NCI-H2029 treated with DMSO at 0.1 percent for 48 hours (cell line): Measurements from ENCODE around the gene PHKB.
"Not testable (repeated sequence)": the region's sequence is repeated elsewhere in the genome, so short reads cannot be mapped to it uniquely, and the experiment has no call there.

Experiments used
- DNase-seq: peaks from one replicate; lab custom pipeline; 2025; lab: John Stamatoyannopoulos, UW

PHKB gene

GRCh38 chr16:47506800-47507199 lies 45.7 kb downstream of the PHKB start:
- DNase-seq = no peak

- DNase-seq = no peak
Observed at GRCh38 chr16:47507701-47508100, 46.6 kb downstream of the PHKB start.

GRCh38 chr16:47511882-47512281 lies 50.8 kb downstream of the PHKB start:
- no peak for DNase-seq

GRCh38 chr16:47519037-47519436 lies 57.9 kb downstream of the PHKB start:
- DNase-seq = no peak

- no peak for DNase-seq
Observed at GRCh38 chr16:47519546-47519945, 58.4 kb downstream of the PHKB start.

GRCh38 chr16:47519996-47520679 lies 59.0 kb downstream of the PHKB start:
- DNase-seq = no peak

GRCh38 chr16:47523342-47524006 lies 62.3 kb downstream of the PHKB start:
- no peak for DNase-seq

GRCh38 chr16:47524007-47524405 lies 62.9 kb downstream of the PHKB start:
- no peak for DNase-seq

- no peak for DNase-seq
Observed at GRCh38 chr16:47528431-47528830, 67.3 kb downstream of the PHKB start.

- DNase-seq = no peak
Observed at GRCh38 chr16:47533744-47534292, 72.7 kb downstream of the PHKB start.

GRCh38 chr16:47538472-47538871 lies 77.3 kb downstream of the PHKB start:
- no peak for DNase-seq

GRCh38 chr16:47539707-47540670 lies 78.9 kb downstream of the PHKB start:
- DNase-seq = not testable (repeated sequence)

GRCh38 chr16:47541135-47541534 lies 80.0 kb downstream of the PHKB start:
- DNase-seq = not testable (repeated sequence)

GRCh38 chr16:47544255-47544654 lies 83.1 kb downstream of the PHKB start:
- DNase-seq = not testable (repeated sequence)

GRCh38 chr16:47551185-47551584 lies 90.1 kb downstream of the PHKB start:
- not testable (repeated sequence) for DNase-seq

- not testable (repeated sequence) for DNase-seq
Observed at GRCh38 chr16:47551767-47552166, 90.6 kb downstream of the PHKB start.

GRCh38 chr16:47553853-47554564 lies 92.9 kb downstream of the PHKB start:
- no peak for DNase-seq

GRCh38 chr16:47554587-47554986 lies 93.5 kb downstream of the PHKB start:
- not testable (repeated sequence) for DNase-seq

GRCh38 chr16:47561286-47561685 lies 100.2 kb downstream of the PHKB start:
- DNase-seq = no peak

GRCh38 chr16:47562366-47562765 lies 101.2 kb downstream of the PHKB start:
- no peak for DNase-seq

GRCh38 chr16:47565454-47565853 lies 104.3 kb downstream of the PHKB start:
- no peak for DNase-seq

GRCh38 chr16:47567321-47567720 lies 106.2 kb downstream of the PHKB start:
- DNase-seq = no peak
